ENCODE results near the gene NOM1. TPM values are rescaled to one million over a fixed set of nuclear protein-coding genes. Genes with fewer than 3 reads are reported as not detected.
"Not testable (repeated sequence)": the region's sequence is repeated elsewhere in the genome, so short reads cannot be mapped to it uniquely, and the experiment has no call there.

Gene NOM1
- total RNA-seq, 4 donors from 2014 or later: 15.1 to 20.7 (median 17.1) TPM

- Histone ChIP-seq H3K4me3 (no peak overlapping the region), H3K4me1 (no peaks in the 10 kb centered on the region), H3K36me3 (no peaks in the 10 kb centered on the region), H3K27ac (no peak overlapping the region), H3K27me3 (peaks cover 62% of the 10 kb centered on the region), H3K9me3 (peaks cover 0 to 8% (median 0%) of the 10 kb centered on the region in 3 donors)
- 50 to 82% methylated on average over 1 of the region's 1 CpG for WGBS, 2 donors (ENCODE audit: low coverage in 1 of 2)
- ATAC-seq: no peak
- TF ChIP-seq POLR2AphosphoS5 (IDR thresholded peaks at IDR 0.05): no peak
- no peak for TF ChIP-seq CTCF (IDR thresholded peaks at IDR 0.05)
- no peak for TF ChIP-seq EP300 (IDR thresholded peaks at IDR 0.05)
- no peak for TF ChIP-seq POLR2A (IDR thresholded peaks at IDR 0.05)
Observed at GRCh38 chr7:156918635-156919034, 30.9 kb upstream of the NOM1 start.

DNA sequence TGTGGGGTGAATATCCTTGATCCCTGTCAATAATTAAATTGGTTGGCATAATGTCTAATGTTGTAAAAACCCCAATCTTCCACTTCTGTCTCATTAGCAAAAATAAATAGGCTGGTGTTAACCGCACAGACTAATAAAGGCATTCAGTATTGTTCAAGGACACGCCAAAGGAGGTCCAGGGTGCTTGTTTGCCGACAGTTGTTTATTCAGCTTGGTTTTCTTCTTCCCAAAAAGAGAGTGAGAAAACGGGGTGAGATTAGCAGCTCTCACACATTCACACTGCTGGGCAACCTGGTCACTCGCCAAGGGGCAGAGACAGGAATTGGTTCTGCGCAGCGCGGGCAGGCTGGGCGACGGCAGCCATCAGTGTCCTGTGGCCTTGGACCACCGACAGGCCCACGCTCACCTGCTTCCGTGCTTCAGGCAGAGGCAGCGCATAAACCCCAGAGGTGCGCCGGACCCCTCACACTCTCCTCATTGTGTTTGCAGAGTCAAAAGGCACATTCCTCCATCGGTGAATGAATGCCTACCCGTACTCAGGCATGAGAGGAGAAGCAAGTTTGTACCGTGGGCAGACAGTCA lies 30.3 kb upstream of the NOM1 start:
- TF ChIP-seq POLR2A (IDR thresholded peaks at IDR 0.05) (no peak), CTCF (IDR thresholded peaks at IDR 0.05) (no peak), POLR2AphosphoS5 (IDR thresholded peaks at IDR 0.05) (no peak), EP300 (IDR thresholded peaks at IDR 0.05) (no peak)
- Histone ChIP-seq H3K27ac (no peak overlapping the region), H3K4me3 (no peak overlapping the region), H3K4me1 (no peaks in the 10 kb centered on the region), H3K9me3 (peaks cover 0 to 8% (median 0%) of the 10 kb centered on the region in 3 donors), H3K27me3 (peaks cover 62% of the 10 kb centered on the region), H3K36me3 (no peaks in the 10 kb centered on the region)
- no peak for ATAC-seq
- 62 to 75% methylated on average over 5 to 7 of the region's 19 CpGs for WGBS, 2 donors (ENCODE audit: low coverage in 1 of 2)

DNA sequence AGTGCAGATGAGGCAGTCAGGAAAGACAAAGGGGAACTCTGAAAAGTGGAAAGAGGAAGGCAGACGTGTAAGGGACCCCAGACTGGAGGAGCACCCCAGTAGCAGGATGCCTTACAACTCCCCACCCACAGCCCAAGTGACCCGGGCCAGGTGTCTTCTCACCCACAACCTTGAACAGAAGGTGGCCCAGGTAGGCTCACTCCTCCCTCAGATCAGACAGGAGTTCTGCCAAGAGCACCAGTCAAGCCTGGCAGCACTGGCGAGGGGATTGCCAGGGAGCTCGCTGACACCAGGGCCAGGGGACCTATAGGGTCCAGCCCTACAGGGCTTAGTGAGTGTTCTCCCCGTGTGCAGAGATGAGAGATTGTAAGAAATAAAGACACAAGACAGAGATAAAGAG lies 29.4 kb upstream of the NOM1 start:
- no peaks in the 10 kb centered on the region for H3K4me1 ChIP-seq
- TF ChIP-seq CTCF (IDR thresholded peaks at IDR 0.05): no peak
- no peak for TF ChIP-seq POLR2AphosphoS5 (IDR thresholded peaks at IDR 0.05)
- no peak for TF ChIP-seq EP300 (IDR thresholded peaks at IDR 0.05)
- H3K27me3 ChIP-seq: peaks cover 59% of the 10 kb centered on the region
- peaks cover 0 to 5% (median 0%) of the 10 kb centered on the region in 3 donors for H3K9me3 ChIP-seq
- no peak for ATAC-seq
- H3K27ac ChIP-seq: no peak overlapping the region
- no peak overlapping the region for H3K4me3 ChIP-seq
- 25 to 46% methylated on average over 2 to 3 of the region's 5 CpGs for WGBS, 2 donors (ENCODE audit: low coverage in 1 of 2)
- H3K36me3 ChIP-seq: no peaks in the 10 kb centered on the region

DNA sequence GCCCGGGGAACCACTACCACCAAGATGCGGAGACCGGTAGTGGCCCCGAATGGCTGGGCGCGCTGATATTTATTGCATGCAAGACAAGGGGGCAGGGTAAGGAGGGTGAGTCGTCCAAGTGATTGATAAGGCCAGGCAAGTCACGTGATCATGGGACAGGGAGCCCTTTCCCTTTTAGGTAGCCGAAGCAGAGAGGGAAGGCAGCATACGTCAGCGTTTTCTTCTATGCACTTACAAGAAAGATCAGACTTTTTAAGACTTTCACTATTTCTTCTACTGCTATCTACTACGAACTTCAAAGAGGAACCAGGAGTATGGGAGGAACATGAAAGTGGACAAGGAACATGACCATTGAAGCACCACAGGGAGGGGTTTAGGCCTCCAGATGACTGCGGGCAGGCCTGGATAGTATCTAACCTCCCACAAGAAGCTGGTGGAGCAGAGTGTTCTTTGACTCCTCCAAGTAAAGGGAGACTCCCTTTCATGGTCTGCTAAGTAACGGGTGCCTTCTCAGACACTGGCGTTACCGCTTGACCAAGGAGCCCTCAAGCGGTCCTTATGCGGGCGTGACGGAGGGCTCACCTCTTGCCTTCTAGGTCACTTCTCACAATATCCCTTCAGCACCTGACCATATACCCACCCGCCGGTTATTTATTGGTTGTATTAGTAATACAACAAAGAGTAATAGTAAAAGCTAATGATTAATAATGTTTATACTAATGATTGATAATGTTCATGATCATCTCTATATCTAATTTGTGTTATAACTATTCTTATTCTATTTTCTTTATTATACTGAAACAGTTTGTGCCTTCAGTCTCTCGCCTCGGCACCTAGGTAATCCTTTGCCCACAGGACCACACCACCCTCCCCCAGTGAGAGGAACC lies 28.8 kb upstream of the NOM1 start:
- H3K4me1 ChIP-seq, ATAC-seq, H3K27ac ChIP-seq, H3K4me3 ChIP-seq, H3K36me3 ChIP-seq, H3K9me3 ChIP-seq: not testable (repeated sequence)
- WGBS, 2 donors (ENCODE audit: low coverage in 1 of 2): 68 to 79% methylated on average over 10 to 24 of the region's 24 CpGs
- H3K27me3 ChIP-seq: peaks cover 52% of the 10 kb centered on the region

GRCh38 chr7:156922304-156922703 lies 27.2 kb upstream of the NOM1 start:
- not testable (repeated sequence) for H3K36me3 ChIP-seq, H3K4me1 ChIP-seq, H3K9me3 ChIP-seq, H3K4me3 ChIP-seq, H3K27ac ChIP-seq, ATAC-seq
- peaks cover 45% of the 10 kb centered on the region for H3K27me3 ChIP-seq
- WGBS, 2 donors (ENCODE audit: low coverage in 1 of 2): 82 to 87% methylated on average over 3 to 5 of the region's 6 CpGs

GRCh38 chr7:156925821-156926220 lies 23.7 kb upstream of the NOM1 start:
- 95% methylated on average over 4 of the region's 12 CpGs; no CpG with 5 or more reads in 1 of the 2 donors for WGBS, 2 donors (ENCODE audit: low coverage in 1 of 2)
- not testable (repeated sequence) for H3K4me3 ChIP-seq, H3K4me1 ChIP-seq, H3K36me3 ChIP-seq, ATAC-seq, H3K27ac ChIP-seq, H3K9me3 ChIP-seq
- H3K27me3 ChIP-seq: peaks cover 30% of the 10 kb centered on the region
